Measurements from ENCODE around the gene GET4. TPM values are rescaled to one million over a fixed set of nuclear protein-coding genes. Genes with fewer than 3 reads are reported as not detected.

The GET4 gene
- polyA plus RNA-seq, 1 donor (not counting 4 experiments of a cell fraction or from before 2014, with no cell fraction given): 21.1 TPM

GRCh38 chr7:906776-907157 lies 30.4 kb downstream of the GET4 start:
- H2AFZ ChIP-seq (ENCODE audit: control insufficient read depth, low read length): no peak overlapping the region
- dilution Hi-C loops (cut with MboI; ENCODE audit: extremely low pct_ligation_motif_present, low sequenced_read_pairs): no loop called here
- no peak for FAIRE-seq

GRCh38 chr7:907158-907980 lies 31.0 kb downstream of the GET4 start:
- no peak overlapping the region for H3K4me3 ChIP-seq (ENCODE audit: control insufficient read depth in 2 of 3, extremely low read depth in 1 of 3, insufficient read depth in 2 of 3, low read depth in 1 of 3, low read length in 3 of 3)
- no peak overlapping the region for H3K4me2 ChIP-seq (ENCODE audit: control insufficient read depth, extremely low read depth, insufficient read depth, low read depth, low read length)
- no peak overlapping the region for H2AFZ ChIP-seq (ENCODE audit: control insufficient read depth, low read length)
- dilution Hi-C loops (cut with MboI; ENCODE audit: extremely low pct_ligation_motif_present, low sequenced_read_pairs): no loop called here
- H3K4me1 ChIP-seq (ENCODE audit: control insufficient read depth, extremely low read depth, insufficient read depth, low read length): no peaks in the 10 kb centered on the region
- FAIRE-seq (no peak), DNase-seq (ENCODE audit: low read depth, low spot score) (no peak)
- no peaks in the 10 kb centered on the region for H3K9me3 ChIP-seq (ENCODE audit: control insufficient read depth, low read depth, low read length)
- peaks cover 20% of the 10 kb centered on the region for H3K27me3 ChIP-seq (ENCODE audit: control insufficient read depth, extremely low read depth, insufficient read depth, low read length)
- H3K9me1 ChIP-seq (ENCODE audit: control insufficient read depth, extremely low read depth, insufficient read depth, low read length): no peaks in the 10 kb centered on the region
- H4K20me1 ChIP-seq (ENCODE audit: control insufficient read depth, extremely low read depth, insufficient read depth, low read length): no peaks in the 10 kb centered on the region
- H3K9ac ChIP-seq (ENCODE audit: control insufficient read depth, extremely low read depth, insufficient read depth, low read length): no peak overlapping the region
- TF ChIP-seq CTCF (optimal IDR thresholded peaks at IDR 0.05 in 1 of 3, IDR thresholded peaks at IDR 0.05 in 1 of 3, conservative IDR thresholded peaks at IDR 0.05 in 1 of 3; ENCODE audit: extremely low read depth in 1 of 3, insufficient read depth in 2 of 3, low read length in 3 of 3) (no peak), EZH2 (IDR thresholded peaks at IDR 0.05; ENCODE audit: low read length) (no peak)
- H3K27ac ChIP-seq (ENCODE audit: control insufficient read depth, insufficient read depth, low read length): no peak overlapping the region
- no peaks in the 10 kb centered on the region for H3K36me3 ChIP-seq (ENCODE audit: control insufficient read depth in 2 of 2, extremely low read depth in 1 of 2, insufficient read depth in 2 of 2, low read length in 2 of 2)
- H3K79me2 ChIP-seq (ENCODE audit: control insufficient read depth, insufficient read depth, low read length): no peaks in the 10 kb centered on the region

More at GRCh38 chr7:906776-907157, 30.4 kb downstream of the GET4 start:
- Histone ChIP-seq H3K4me1 (ENCODE audit: control insufficient read depth, extremely low read depth, insufficient read depth, low read length) (no peaks in the 10 kb centered on the region), H3K9ac (ENCODE audit: control insufficient read depth, extremely low read depth, insufficient read depth, low read length) (no peak overlapping the region), H3K27me3 (ENCODE audit: control insufficient read depth, extremely low read depth, insufficient read depth, low read length) (peaks cover 20% of the 10 kb centered on the region), H4K20me1 (ENCODE audit: control insufficient read depth, extremely low read depth, insufficient read depth, low read length) (no peaks in the 10 kb centered on the region), H3K36me3 (ENCODE audit: control insufficient read depth in 2 of 2, extremely low read depth in 1 of 2, insufficient read depth in 2 of 2, low read length in 2 of 2) (no peaks in the 10 kb centered on the region), H3K4me3 (ENCODE audit: control insufficient read depth in 2 of 3, extremely low read depth in 1 of 3, insufficient read depth in 2 of 3, low read depth in 1 of 3, low read length in 3 of 3) (no peak overlapping the region), H3K79me2 (ENCODE audit: control insufficient read depth, insufficient read depth, low read length) (no peaks in the 10 kb centered on the region), H3K27ac (ENCODE audit: control insufficient read depth, insufficient read depth, low read length) (no peak overlapping the region), H3K9me3 (ENCODE audit: control insufficient read depth, low read depth, low read length) (no peaks in the 10 kb centered on the region), H3K4me2 (ENCODE audit: control insufficient read depth, extremely low read depth, insufficient read depth, low read depth, low read length) (no peak overlapping the region), H3K9me1 (ENCODE audit: control insufficient read depth, extremely low read depth, insufficient read depth, low read length) (no peaks in the 10 kb centered on the region)
- no peak for DNase-seq (ENCODE audit: low read depth, low spot score)
- TF ChIP-seq EZH2 (IDR thresholded peaks at IDR 0.05; ENCODE audit: low read length) (no peak), CTCF (optimal IDR thresholded peaks at IDR 0.05 in 1 of 3, IDR thresholded peaks at IDR 0.05 in 1 of 3, conservative IDR thresholded peaks at IDR 0.05 in 1 of 3; ENCODE audit: extremely low read depth in 1 of 3, insufficient read depth in 2 of 3, low read length in 3 of 3) (no peak)
